Stimulated activated CD4-positive, alpha-beta T cell treated with anti-CD3 and anti-CD28 coated beads, Interleukin-1b, Interleukin-23, amount 100 ng/mL, for 48 hours (primary cell): ENCODE results near the gene SASH3.

Experiments used
- DNase-seq: peaks from one replicate; pipeline ENCODE4 v3.0.0-alpha.2; 2020

SASH3 gene

GRCh38 chrX:129760155-129760554 lies 19.6 kb upstream of the SASH3 start:
- no peak for DNase-seq

GRCh38 chrX:129760981-129761380 lies 18.8 kb upstream of the SASH3 start:
- DNase-seq: no peak

GRCh38 chrX:129761596-129761995 lies 18.2 kb upstream of the SASH3 start:
- no peak for DNase-seq

- DNase-seq: no peak
Measured at GRCh38 chrX:129762448-129762847, 17.3 kb upstream of the SASH3 start.

GRCh38 chrX:129763666-129764065 lies 16.1 kb upstream of the SASH3 start:
- no peak for DNase-seq

- DNase-seq: no peak
Measured at GRCh38 chrX:129768186-129768585, 11.6 kb upstream of the SASH3 start.

- DNase-seq: no peak
Measured at GRCh38 chrX:129768586-129769466, 10.9 kb upstream of the SASH3 start.

GRCh38 chrX:129769467-129770154 lies 10.1 kb upstream of the SASH3 start:
- DNase-seq: peak; percentile 74

GRCh38 chrX:129771266-129771995 lies 8.3 kb upstream of the SASH3 start:
- peak; percentile 27 for DNase-seq

- DNase-seq: peak; percentile 25
Measured at GRCh38 chrX:129772796-129773431, 6.8 kb upstream of the SASH3 start.

GRCh38 chrX:129773649-129774458 lies 5.9 kb upstream of the SASH3 start:
- no peak for DNase-seq

- DNase-seq: peak; percentile 71
Measured at GRCh38 chrX:129777218-129778030, 2.3 kb upstream of the SASH3 start.

- no peak for DNase-seq
Measured at GRCh38 chrX:129779086-129779672, 570 bp upstream of the SASH3 start.

- DNase-seq: no peak
Measured at GRCh38 chrX:129780441-129781105, 824 bp downstream of the SASH3 start.

GRCh38 chrX:129781134-129781672 lies 1.5 kb downstream of the SASH3 start:
- DNase-seq: peak; percentile 90

GRCh38 chrX:129781680-129782495 lies 2.1 kb downstream of the SASH3 start:
- peak; percentile 49 for DNase-seq

- no peak for DNase-seq
Measured at GRCh38 chrX:129782706-129783105, 3.0 kb downstream of the SASH3 start.

GRCh38 chrX:129783291-129783713 lies 3.6 kb downstream of the SASH3 start:
- peak; percentile 27 for DNase-seq

- DNase-seq: no peak
Measured at GRCh38 chrX:129784371-129784770, 4.6 kb downstream of the SASH3 start.
